ENCODE data around the gene OR1L8.

GRCh38 chr9:122552812-122553211 is 30.4 kb downstream of the OR1L8 start, which contains the start of gene OR1N2:
- TF ChIP-seq CTCF (IDR thresholded peaks at IDR 0.05) (no peak), POLR2AphosphoS5 (IDR thresholded peaks at IDR 0.05) (no peak), POLR2A (IDR thresholded peaks at IDR 0.05) (no peak), EP300 (IDR thresholded peaks at IDR 0.05; ENCODE audit: low read depth) (no peak)

Measured in transverse colon (tissue), 4 donors.